Ovary (tissue), 1 donor: Measurements from ENCODE around the gene SUV39H2.

Experiments used
- EP300 ChIP-seq: sonication (generic); formaldehyde crosslinking; IDR thresholded peaks from one replicate; pipeline ENCODE4 v1.6.1; 2017; ENCODE audit warnings: antibody characterized with exemption
- POLR2A ChIP-seq: fragments of 450-650 bp; IDR thresholded peaks from one replicate; pipeline ENCODE4 v1.6.1; 2017; ENCODE audit warnings: antibody characterized with exemption, mild to moderate bottlenecking, moderate library complexity

DNA sequence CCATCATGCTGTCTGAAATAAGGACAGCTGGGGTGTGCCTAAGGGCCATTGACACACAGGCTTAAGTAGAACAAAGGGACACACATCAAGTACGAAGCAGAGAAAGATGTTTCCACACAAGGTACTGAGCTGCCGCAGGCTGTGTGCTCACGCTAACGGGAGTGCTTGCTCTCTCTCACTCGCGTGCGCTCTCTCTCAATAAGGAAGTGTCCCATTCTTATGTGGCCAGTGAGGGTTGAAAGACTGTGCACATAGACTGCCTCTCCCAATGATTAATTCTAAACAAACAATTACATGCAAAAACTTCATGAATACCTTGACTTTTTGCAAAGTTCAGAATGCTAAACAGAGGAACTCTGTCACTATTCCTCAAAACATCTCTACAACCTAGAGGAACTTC is 45.3 kb downstream of the SUV39H2 start:
- TF ChIP-seq POLR2A: no peak
- no peak for TF ChIP-seq EP300
